DOHH2 (cell line): ENCODE results near the gene KIDINS220.

Source experiments
- EZH2phosphoT487 ChIP-seq: fragments of 200-600 bp; sonication (generic); IDR thresholded peaks from 2 replicates; pipeline ENCODE4 v1.6.1; 2017; ENCODE audit warnings: borderline replicate concordance, mild to moderate bottlenecking, antibody characterized with exemption, low read length, moderate library complexity, mixed read lengths
- TF ChIP-seq, protein P1 (sequence below): fragments of 200-600 bp; sonication (generic); IDR thresholded peaks from one replicate; pipeline ENCODE4 v1.5.1; 2014; ENCODE audit warnings: antibody characterized with exemption, mild to moderate bottlenecking, low read depth, low read length; ENCODE audit not compliant: poor library complexity, severe bottlenecking

DNA sequence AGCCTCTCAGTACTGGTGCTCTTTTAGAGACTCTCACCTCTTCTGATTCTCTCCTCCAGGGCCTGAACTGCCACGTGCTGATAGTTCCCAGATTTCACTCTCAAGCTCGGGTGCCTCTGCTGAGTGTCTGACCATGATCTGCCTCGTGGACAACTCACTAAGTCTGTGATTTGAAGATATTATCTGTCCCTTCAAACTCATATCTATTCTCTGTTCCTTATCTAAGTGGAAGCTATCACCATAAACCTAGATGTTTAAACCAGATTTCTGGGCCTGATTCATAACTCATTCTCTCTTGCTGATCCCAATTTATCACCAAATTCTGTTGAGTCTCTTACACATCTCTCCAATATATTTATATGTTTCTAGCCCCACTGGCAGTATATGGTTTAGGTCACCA lies 29.9 kb upstream of the KIDINS220 start:
- TF ChIP-seq, protein P1, sequence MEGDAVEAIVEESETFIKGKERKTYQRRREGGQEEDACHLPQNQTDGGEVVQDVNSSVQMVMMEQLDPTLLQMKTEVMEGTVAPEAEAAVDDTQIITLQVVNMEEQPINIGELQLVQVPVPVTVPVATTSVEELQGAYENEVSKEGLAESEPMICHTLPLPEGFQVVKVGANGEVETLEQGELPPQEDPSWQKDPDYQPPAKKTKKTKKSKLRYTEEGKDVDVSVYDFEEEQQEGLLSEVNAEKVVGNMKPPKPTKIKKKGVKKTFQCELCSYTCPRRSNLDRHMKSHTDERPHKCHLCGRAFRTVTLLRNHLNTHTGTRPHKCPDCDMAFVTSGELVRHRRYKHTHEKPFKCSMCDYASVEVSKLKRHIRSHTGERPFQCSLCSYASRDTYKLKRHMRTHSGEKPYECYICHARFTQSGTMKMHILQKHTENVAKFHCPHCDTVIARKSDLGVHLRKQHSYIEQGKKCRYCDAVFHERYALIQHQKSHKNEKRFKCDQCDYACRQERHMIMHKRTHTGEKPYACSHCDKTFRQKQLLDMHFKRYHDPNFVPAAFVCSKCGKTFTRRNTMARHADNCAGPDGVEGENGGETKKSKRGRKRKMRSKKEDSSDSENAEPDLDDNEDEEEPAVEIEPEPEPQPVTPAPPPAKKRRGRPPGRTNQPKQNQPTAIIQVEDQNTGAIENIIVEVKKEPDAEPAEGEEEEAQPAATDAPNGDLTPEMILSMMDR = no peak
- no peak for TF ChIP-seq EZH2phosphoT487
